HEK293T (cell line): Measurements from ENCODE around the gene SNX19.

ENCODE experiments used
- CTCF ChIA-PET: fragments of 350-600 bp; formaldehyde crosslinking; extraction: SDS; loops from one replicate; lab custom pipeline; 2021; ENCODE audit warnings: antibody characterized with exemption, inconsistent platforms; lab: Yijun Ruan, JAX
- POLR2A ChIA-PET: fragments of 350-600 bp; formaldehyde crosslinking; extraction: SDS; loops from one replicate; lab custom pipeline; 2020; ENCODE audit warnings: antibody characterized with exemption, inconsistent platforms; lab: Yijun Ruan, JAX
- DNase-seq: peaks from one replicate; pipeline ENCODE4 v3.0.0; 2012; ENCODE audit warnings: mixed read lengths; ENCODE audit errors: extremely low spot score
- ARNT ChIP-seq: fragments of 450-650 bp; IDR thresholded peaks from 2 replicates; pipeline ENCODE4 v1.6.1; 2017; ENCODE audit warnings: mild to moderate bottlenecking
- BHLHE40 ChIP-seq: fragments of 450-650 bp; IDR thresholded peaks from 2 replicates; pipeline ENCODE4 v1.6.1; 2016; ENCODE audit warnings: mild to moderate bottlenecking, moderate library complexity, borderline replicate concordance
- CTBP1 ChIP-seq: fragments of 450-650 bp; IDR thresholded peaks from 2 replicates; pipeline ENCODE4 v1.6.1; 2016; ENCODE audit warnings: borderline replicate concordance
- ELF4 ChIP-seq: fragments of 450-650 bp; IDR thresholded peaks from 2 replicates; pipeline ENCODE4 v1.6.1; 2017; ENCODE audit warnings: antibody characterized with exemption
- FOXA1 ChIP-seq: fragments of 450-650 bp; IDR thresholded peaks from 2 replicates; pipeline ENCODE4 v1.6.1; 2016; ENCODE audit warnings: mild to moderate bottlenecking
- FOXK2 ChIP-seq: fragments of 450-650 bp; IDR thresholded peaks from 2 replicates; pipeline ENCODE4 v1.6.1; 2016; ENCODE audit warnings: mild to moderate bottlenecking
- FOXM1 ChIP-seq: fragments of 450-650 bp; IDR thresholded peaks from 2 replicates; pipeline ENCODE4 v1.6.1; 2017; ENCODE audit warnings: mild to moderate bottlenecking, borderline replicate concordance
- HDGF ChIP-seq: fragments of 450-650 bp; IDR thresholded peaks from 2 replicates; pipeline ENCODE4 v1.6.1; 2017; ENCODE audit warnings: antibody characterized with exemption, borderline replicate concordance
- L3MBTL2 ChIP-seq: fragments of 450-650 bp; conservative IDR thresholded peaks from 2 replicates; pipeline ENCODE4 v1.6.1; 2016; ENCODE audit warnings: mild to moderate bottlenecking
- LEF1 ChIP-seq: fragments of 450-650 bp; IDR thresholded peaks from 2 replicates; pipeline ENCODE4 v1.6.1; 2017; ENCODE audit warnings: mild to moderate bottlenecking, borderline replicate concordance
- NFRKB ChIP-seq: fragments of 450-650 bp; IDR thresholded peaks from 2 replicates; pipeline ENCODE4 v1.6.1; 2016; ENCODE audit warnings: mild to moderate bottlenecking, moderate library complexity
- PKNOX1 ChIP-seq: fragments of 450-650 bp; IDR thresholded peaks from 2 replicates; pipeline ENCODE4 v1.6.1; 2016
- SP1 ChIP-seq: fragments of 450-650 bp; IDR thresholded peaks from 2 replicates; pipeline ENCODE4 v1.6.1; 2017
- SUZ12 ChIP-seq: fragments of 450-650 bp; IDR thresholded peaks from 2 replicates; pipeline ENCODE4 v1.6.1; 2016; ENCODE audit warnings: mild to moderate bottlenecking
- TARDBP ChIP-seq: fragments of 450-650 bp; IDR thresholded peaks from 2 replicates; pipeline ENCODE4 v1.6.1; 2016
- ZNF384 ChIP-seq: fragments of 450-650 bp; IDR thresholded peaks from 2 replicates; pipeline ENCODE4 v1.6.1; 2016

SNX19 gene

GRCh38 chr11:130879836-130880235 is 36.4 kb downstream of the SNX19 start:
- DNase-seq: no peak
- ChIA-PET CTCF (interaction anchor here (2.0 kb wide), 1 partner anchor 15 kb away, joined by 4 read pairs; no protein-coding TSS in a partner anchor), POLR2A (no interaction called here)
- TF ChIP-seq HDGF: no peak
- TF ChIP-seq PKNOX1: no peak
- no peak for TF ChIP-seq ELF4
- no peak for TF ChIP-seq LEF1
- no peak for TF ChIP-seq SUZ12
- TF ChIP-seq ARNT: no peak
- no peak for TF ChIP-seq SP1

- ChIA-PET CTCF (interaction anchor here (1.6 kb wide), 1 partner anchor 17 kb away, joined by 4 read pairs; no protein-coding TSS in a partner anchor), POLR2A (no interaction called here)
- TF ChIP-seq FOXK2 (no peak), ARNT (no peak), SP1 (no peak), CTBP1 (no peak), L3MBTL2 (no peak), ZNF384 (no peak), ELF4 (no peak), FOXM1 (no peak), LEF1 (no peak), HDGF (no peak), NFRKB (no peak)
- no peak for DNase-seq
These were observed 39.1 kb downstream of the SNX19 start for GRCh38 chr11:130876931-130877915.

- CTCF ChIA-PET: no interaction called here
- TF ChIP-seq SP1 (no peak), NFRKB (no peak), BHLHE40 (no peak), ELF4 (no peak), HDGF (no peak), ZNF384 (no peak), FOXA1 (no peak), FOXM1 (no peak), LEF1 (no peak), PKNOX1 (no peak)
- POLR2A ChIA-PET: no interaction called here
- DNase-seq: no peak
These were observed 40.2 kb downstream of the SNX19 start for GRCh38 chr11:130876100-130876499.

GRCh38 chr11:130874955-130875531 is 41.2 kb downstream of the SNX19 start:
- no peak for TF ChIP-seq CTBP1
- TF ChIP-seq SP1: no peak
- TF ChIP-seq L3MBTL2: no peak
- TF ChIP-seq BHLHE40: no peak
- TF ChIP-seq FOXK2: no peak
- TF ChIP-seq FOXM1: no peak
- no peak for TF ChIP-seq ARNT
- no peak for TF ChIP-seq ZNF384
- TF ChIP-seq PKNOX1: no peak
- no peak for TF ChIP-seq NFRKB
- no peak for TF ChIP-seq SUZ12
- no peak for TF ChIP-seq LEF1
- no peak for TF ChIP-seq HDGF
- TF ChIP-seq ELF4: no peak
- TF ChIP-seq FOXA1: no peak
- no peak for TF ChIP-seq TARDBP
- ChIA-PET CTCF (no interaction called here), POLR2A (no interaction called here)
- DNase-seq: no peak

GRCh38 chr11:130874396-130874795 is 41.9 kb downstream of the SNX19 start:
- CTCF ChIA-PET: no interaction called here
- POLR2A ChIA-PET: no interaction called here
- TF ChIP-seq ELF4: no peak
- TF ChIP-seq HDGF: no peak
- DNase-seq: no peak

- ChIA-PET CTCF (no interaction called here), POLR2A (no interaction called here)
- TF ChIP-seq NFRKB (no peak), FOXA1 (no peak)
- DNase-seq: no peak
These were observed 42.5 kb downstream of the SNX19 start for GRCh38 chr11:130873761-130874160.
